Smooth muscle cell (in vitro differentiated cells): ENCODE results near the gene FARSB. TPM values are rescaled to one million over a fixed set of nuclear protein-coding genes. Genes with fewer than 3 reads are reported as not detected.

Source experiments
- DNase-seq: peaks from one replicate; lab custom pipeline; 2025; ENCODE audit not compliant: unreplicated experiment; lab: John Stamatoyannopoulos, UW
- H2AFZ ChIP-seq: fragments of 200-600 bp; sonication (generic); 2 replicates; pipeline ENCODE4 v1.6.0; 2016; ENCODE audit warnings: antibody characterized with exemption, low read depth, mild to moderate bottlenecking
- H3F3A ChIP-seq: fragments of 200-600 bp; sonication (generic); 2 replicates; pipeline ENCODE4 v1.6.0; 2017; ENCODE audit warnings: antibody characterized with exemption, low read depth
- H3K27ac ChIP-seq: fragments of 200-600 bp; sonication (generic); 2 replicates; pipeline ENCODE4 v1.5.1; 2016; ENCODE audit warnings: low read depth, mild to moderate bottlenecking
- H3K27me3 ChIP-seq: fragments of 200-600 bp; sonication (generic); 2 replicates; pipeline ENCODE4 v1.6.1; 2016; ENCODE audit warnings: low read depth, mild to moderate bottlenecking
- H3K36me3 ChIP-seq: fragments of 200-600 bp; sonication (generic); 2 replicates; pipeline ENCODE4 v1.5.1; 2016; ENCODE audit warnings: low read depth
- H3K4me1 ChIP-seq: fragments of 200-600 bp; sonication (generic); 2 replicates; pipeline ENCODE4 v1.5.1; 2016; ENCODE audit warnings: low read depth
- H3K4me2 ChIP-seq: fragments of 200-600 bp; sonication (generic); 2 replicates; pipeline ENCODE4 v1.6.0; 2016; ENCODE audit warnings: mild to moderate bottlenecking
- H3K4me3 ChIP-seq: fragments of 200-600 bp; sonication (generic); 2 replicates; pipeline ENCODE4 v1.5.1; 2016; ENCODE audit warnings: mild to moderate bottlenecking
- H3K79me2 ChIP-seq: fragments of 200-600 bp; sonication (generic); 2 replicates; pipeline ENCODE4 v1.6.0; 2016; ENCODE audit warnings: low read depth, mild to moderate bottlenecking
- H3K9ac ChIP-seq: fragments of 200-600 bp; sonication (generic); 2 replicates; pipeline ENCODE4 v1.6.0; 2016; ENCODE audit warnings: low read depth
- H3K9me3 ChIP-seq: fragments of 200-600 bp; sonication (generic); replicated peaks from 2 replicates; pipeline ENCODE4 v1.5.1; 2016; ENCODE audit warnings: low read depth
- H4K20me1 ChIP-seq: fragments of 200-600 bp; sonication (generic); 2 replicates; pipeline ENCODE4 v1.6.0; 2016; ENCODE audit warnings: low read depth
- CTCF ChIP-seq: fragments of 200-600 bp; sonication (generic); IDR thresholded peaks from 2 replicates; pipeline ENCODE4 v1.5.1; 2017; ENCODE audit warnings: borderline replicate concordance, mild to moderate bottlenecking, antibody characterized with exemption; ENCODE audit not compliant: insufficient read depth, poor library complexity, severe bottlenecking
- WGBS: methylation state at CpG from one replicate; pipeline ENCODE4 v1.1.7; 2016; ENCODE audit warnings: low lambda C conversion rate; 5-methylcytosine and 5-hydroxymethylcytosine counted together
- polyA plus RNA-seq: library from polyadenylated mRNA; unstranded; fragments of >200 nt; fragmentation: Nextera tagmentation; extraction: Ambion mirVana; gene quantifications from 2 replicates; pipeline ENCODE4 v1.2.1, GENCODE V29; 2016
- total RNA-seq: library from RNA; depleted of rRNA; stranded (reverse); fragments of >200 nt; gene quantifications from 2 replicates; pipeline ENCODE4 v1.2.3, GENCODE V29; 2014

FARSB gene
- total and polyA plus RNA-seq, 2 experiments from 2014 or later: 25.7 to 27.0 TPM

- no peaks in the 10 kb centered on the region for H3K9me3 ChIP-seq
- H2AFZ ChIP-seq: no peak overlapping the region
- no peaks in the 10 kb centered on the region for H3K36me3 ChIP-seq
- no peak overlapping the region for H3K4me3 ChIP-seq
- no peak overlapping the region for H3K27ac ChIP-seq
- no peak for DNase-seq
- no peak overlapping the region for H3K9ac ChIP-seq
- H4K20me1 ChIP-seq: no peaks in the 10 kb centered on the region
- no peaks in the 10 kb centered on the region for H3K79me2 ChIP-seq
- peaks cover 40% of the 10 kb centered on the region for H3K27me3 ChIP-seq
- 97% methylated on average over 1 of the region's 1 CpG for WGBS
- H3K4me2 ChIP-seq: no peak overlapping the region
- no peaks in the 10 kb centered on the region for H3F3A ChIP-seq
- no peak for TF ChIP-seq CTCF
- peaks cover 11% of the 10 kb centered on the region for H3K4me1 ChIP-seq
Measured at GRCh38 chr2:222544661-222545060, 111.2 kb downstream of the FARSB start.

- Histone ChIP-seq H3K4me3 (no peak overlapping the region), H3K36me3 (no peaks in the 10 kb centered on the region), H4K20me1 (no peaks in the 10 kb centered on the region), H3K9ac (no peak overlapping the region), H3K79me2 (no peaks in the 10 kb centered on the region), H3K9me3 (no peaks in the 10 kb centered on the region), H3K4me2 (no peak overlapping the region), H2AFZ (no peak overlapping the region), H3K27ac (no peak overlapping the region), H3K27me3 (peaks cover 15% of the 10 kb centered on the region), H3K4me1 (peaks cover 6% of the 10 kb centered on the region), H3F3A (no peaks in the 10 kb centered on the region)
- WGBS: 88% methylated on average over 3 of the region's 3 CpGs
- no peak for DNase-seq
- TF ChIP-seq CTCF: no peak
Measured at GRCh38 chr2:222538535-222538934, 117.4 kb downstream of the FARSB start.

GRCh38 chr2:222535477-222535876, 120.4 kb downstream of the FARSB start:
- no peak for DNase-seq
- Histone ChIP-seq H2AFZ (no peak overlapping the region), H3K4me1 (peaks cover 6% of the 10 kb centered on the region), H3K4me3 (no peak overlapping the region), H3K27me3 (peaks cover 10% of the 10 kb centered on the region), H3K4me2 (no peak overlapping the region), H3F3A (no peaks in the 10 kb centered on the region), H4K20me1 (no peaks in the 10 kb centered on the region), H3K27ac (no peak overlapping the region), H3K9me3 (no peaks in the 10 kb centered on the region), H3K36me3 (no peaks in the 10 kb centered on the region), H3K9ac (no peak overlapping the region), H3K79me2 (no peaks in the 10 kb centered on the region)
- WGBS: 66% methylated on average over 6 of the region's 6 CpGs
- no peak for TF ChIP-seq CTCF

- H2AFZ ChIP-seq: no peak overlapping the region
- no peak overlapping the region for H3K4me3 ChIP-seq
- peaks cover 10% of the 10 kb centered on the region for H3K27me3 ChIP-seq
- no peak for DNase-seq
- H3K27ac ChIP-seq: no peak overlapping the region
- no peaks in the 10 kb centered on the region for H3F3A ChIP-seq
- peaks cover 6% of the 10 kb centered on the region for H3K4me1 ChIP-seq
- no peak overlapping the region for H3K9ac ChIP-seq
- no peak for TF ChIP-seq CTCF
- WGBS: 89% methylated on average over 5 of the region's 5 CpGs
- no peaks in the 10 kb centered on the region for H3K36me3 ChIP-seq
- no peaks in the 10 kb centered on the region for H4K20me1 ChIP-seq
- H3K79me2 ChIP-seq: no peaks in the 10 kb centered on the region
- no peak overlapping the region for H3K4me2 ChIP-seq
- H3K9me3 ChIP-seq: no peaks in the 10 kb centered on the region
Measured at GRCh38 chr2:222532315-222532714, 123.6 kb downstream of the FARSB start.
